Esophagus muscularis mucosa (tissue), 3 donors: Measurements from ENCODE around the gene DNASE1L2.

Experiments used
- CTCF ChIP-seq, 3 experiments: fragments of 200-600 bp in 2 of 3; fragments of 450-650 bp in 1 of 3; sonication (generic) in 2 of 3; IDR thresholded peaks; one replicate each; pipeline ENCODE4 v1.5.1; 2017 to 2019; ENCODE audit warnings: antibody characterized with exemption in 3 of 3, mild to moderate bottlenecking in 2 of 3, moderate library complexity in 1 of 3
- POLR2A ChIP-seq: fragments of 450-650 bp; IDR thresholded peaks from one replicate; pipeline ENCODE4 v1.6.1; 2017; ENCODE audit warnings: antibody characterized with exemption, moderate library complexity, mild to moderate bottlenecking, low read depth
- POLR2AphosphoS5 ChIP-seq, 2 donors: sonication (generic); formaldehyde crosslinking; IDR thresholded peaks; one replicate each; pipeline ENCODE4 v1.6.1; 2017; ENCODE audit warnings: antibody characterized with exemption in 2 of 2

GRCh38 chr16:2211923-2212347, 24.3 kb upstream of the DNASE1L2 start:
- no peak for TF ChIP-seq CTCF (IDR thresholded peaks at IDR 0.05)
- TF ChIP-seq POLR2A: no peak
- TF ChIP-seq POLR2AphosphoS5 (IDR thresholded peaks at IDR 0.05): no peak
